ENCODE measurements around the gene CACNA1B. TPM values are rescaled to one million over a fixed set of nuclear protein-coding genes. Genes with fewer than 3 reads are reported as not detected.

Gene CACNA1B
- total and polyA plus RNA-seq, 9 of the 15 experiments (the other 6 are each of a cell fraction or from before 2014, with no cell fraction given) = 0.01 to 0.04 TPM; not detected in 7

DNA sequence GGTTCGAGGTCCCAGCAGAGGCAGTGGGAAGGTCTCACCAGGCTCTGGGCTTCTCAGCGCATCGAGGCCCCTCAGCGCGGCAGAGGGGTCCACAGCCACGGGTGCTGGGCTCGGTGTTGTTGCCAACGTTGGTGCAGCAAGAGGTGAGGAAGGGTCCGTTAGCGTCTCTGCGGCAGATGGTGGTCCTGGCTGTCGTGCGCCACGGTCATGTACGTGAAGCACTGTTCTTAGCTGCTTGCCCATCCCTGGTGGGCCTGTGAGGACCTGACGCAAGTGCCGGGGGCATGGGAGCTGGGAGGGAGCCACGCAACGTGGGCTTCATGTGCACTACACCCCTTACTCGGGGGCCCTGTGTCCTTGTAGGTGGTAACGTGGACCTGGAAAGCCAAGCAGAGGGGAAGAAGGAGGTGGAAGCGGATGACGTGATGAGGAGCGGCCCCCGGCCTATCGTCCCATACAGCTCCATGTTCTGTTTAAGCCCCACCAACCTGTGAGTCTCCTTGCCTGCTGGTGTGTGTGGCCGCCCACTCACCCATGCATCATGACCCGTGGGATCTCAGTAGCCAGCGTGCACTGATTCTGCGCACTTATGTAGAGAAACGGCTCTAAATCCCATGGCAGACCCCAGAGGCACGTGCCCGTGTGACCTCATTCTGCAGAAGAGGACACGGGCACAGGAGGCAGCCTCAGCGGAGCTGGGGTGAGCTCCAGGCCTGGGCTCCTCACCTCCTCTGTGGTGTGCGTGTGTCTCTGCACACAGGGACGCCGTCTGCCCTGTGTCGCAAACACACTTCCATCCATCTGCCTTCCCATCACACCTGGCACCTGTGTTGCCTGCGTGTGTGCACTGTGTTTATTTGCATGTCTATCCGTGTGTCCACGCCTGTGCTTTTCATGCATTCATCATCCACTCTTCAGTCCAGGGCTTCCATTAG, 166.1 kb downstream of the CACNA1B start:
- Histone ChIP-seq H3K9me1 (ENCODE audit: control insufficient read depth, insufficient read depth, low read length) (no peaks in the 10 kb centered on the region), H3K4me1 (replicated peaks in 1 of 2; ENCODE audit: control insufficient read depth in 2 of 2, insufficient read depth in 2 of 2, low read length in 2 of 2) (peaks cover 0 to 4% of the 10 kb centered on the region in 2 experiments; a peak in 2 of 5 replicates), H3K79me2 (ENCODE audit: control insufficient read depth, insufficient read depth, low read length) (no peaks in the 10 kb centered on the region), H3K36me3 (ENCODE audit: control insufficient read depth, insufficient read depth, low read length) (no peaks in the 10 kb centered on the region), H4K20me1 (replicated peaks; ENCODE audit: control insufficient read depth, insufficient read depth, low read length) (peaks cover 6% of the 10 kb centered on the region; the same call in 1 of the 2 replicates), H3K27ac (ENCODE audit: extremely low read depth, low read depth, low read length) (no peak overlapping the region), H2AFZ (ENCODE audit: low read depth, low read length) (no peak overlapping the region), H3K9ac (ENCODE audit: insufficient read depth in 1 of 2, low read depth in 2 of 2, low read length in 2 of 2) (no peak overlapping the region; a peak in 1 of 4 replicates), H3K4me2 (ENCODE audit: insufficient read depth, low read length) (no peak overlapping the region), H3K27me3 (ENCODE audit: control insufficient read depth in 2 of 2, insufficient read depth in 2 of 2, low read length in 2 of 2) (peaks cover 24 to 71% of the 10 kb centered on the region in 2 experiments), H3K4me3 (no peak overlapping the region), H3K9me3 (replicated peaks; ENCODE audit: control insufficient read depth, insufficient read depth, low read depth, low read length) (no peaks in the 10 kb centered on the region)
- ATAC-seq (no peak), FAIRE-seq (no peak), DNase-seq (ENCODE audit: extremely low read depth in 1 of 4, low spot score in 3 of 4) (no peak)
- no TSS peak for BruUV-seq (replicated peaks)
- ChIA-PET CTCF (ENCODE audit: low intra/inter-chr PET ratio) (no interaction called here), POLR2A (no interaction called here)
- intact Hi-C loops (cut with micrococcal nuclease) = no loop called here
- in situ Hi-C loops (cut with MboI) = no loop called here
- TF ChIP-seq STAT5A (IDR thresholded peaks at IDR 0.05; ENCODE audit: borderline replicate concordance, low read length) (no peak), ILF3 (IDR thresholded peaks at IDR 0.05; ENCODE audit: borderline replicate concordance) (no peak), ELF2 (CRISPR knock-in tag; IDR thresholded peaks at IDR 0.05) (no peak), ZNF445 (CRISPR knock-in tag; IDR thresholded peaks at IDR 0.05; ENCODE audit: low read depth) (no peak)
- TF ChIP-seq, protein P1, sequence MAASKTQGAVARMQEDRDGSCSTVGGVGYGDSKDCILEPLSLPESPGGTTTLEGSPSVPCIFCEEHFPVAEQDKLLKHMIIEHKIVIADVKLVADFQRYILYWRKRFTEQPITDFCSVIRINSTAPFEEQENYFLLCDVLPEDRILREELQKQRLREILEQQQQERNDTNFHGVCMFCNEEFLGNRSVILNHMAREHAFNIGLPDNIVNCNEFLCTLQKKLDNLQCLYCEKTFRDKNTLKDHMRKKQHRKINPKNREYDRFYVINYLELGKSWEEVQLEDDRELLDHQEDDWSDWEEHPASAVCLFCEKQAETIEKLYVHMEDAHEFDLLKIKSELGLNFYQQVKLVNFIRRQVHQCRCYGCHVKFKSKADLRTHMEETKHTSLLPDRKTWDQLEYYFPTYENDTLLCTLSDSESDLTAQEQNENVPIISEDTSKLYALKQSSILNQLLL (CRISPR knock-in tag; IDR thresholded peaks at IDR 0.05; ENCODE audit: borderline replicate concordance) = no peak
- TF ChIP-seq, protein P2, sequence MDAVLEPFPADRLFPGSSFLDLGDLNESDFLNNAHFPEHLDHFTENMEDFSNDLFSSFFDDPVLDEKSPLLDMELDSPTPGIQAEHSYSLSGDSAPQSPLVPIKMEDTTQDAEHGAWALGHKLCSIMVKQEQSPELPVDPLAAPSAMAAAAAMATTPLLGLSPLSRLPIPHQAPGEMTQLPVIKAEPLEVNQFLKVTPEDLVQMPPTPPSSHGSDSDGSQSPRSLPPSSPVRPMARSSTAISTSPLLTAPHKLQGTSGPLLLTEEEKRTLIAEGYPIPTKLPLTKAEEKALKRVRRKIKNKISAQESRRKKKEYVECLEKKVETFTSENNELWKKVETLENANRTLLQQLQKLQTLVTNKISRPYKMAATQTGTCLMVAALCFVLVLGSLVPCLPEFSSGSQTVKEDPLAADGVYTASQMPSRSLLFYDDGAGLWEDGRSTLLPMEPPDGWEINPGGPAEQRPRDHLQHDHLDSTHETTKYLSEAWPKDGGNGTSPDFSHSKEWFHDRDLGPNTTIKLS (IDR thresholded peaks at IDR 0.05; ENCODE audit: borderline replicate concordance, low read depth) = no peak
- 1% methylated on average over 33 of the region's 42 CpGs for WGBS (ENCODE audit: insufficient coverage, low coverage, missing lambda C conversion rate)
